NCI-H1417 (cell line): ENCODE data around the gene ULBP3.
"Not testable (repeated sequence)": the region's sequence is repeated elsewhere in the genome, so short reads cannot be mapped to it uniquely, and the experiment has no call there.

Source experiments
- DNase-seq, 3 experiments: peaks; one replicate each; lab custom pipeline; 2025; lab: John Stamatoyannopoulos, UW

The ULBP3 gene

GRCh38 chr6:150076196-150076893 is 7.4 kb upstream of the ULBP3 start:
- no peak for DNase-seq

GRCh38 chr6:150075034-150075421 is 6.1 kb upstream of the ULBP3 start:
- no peak for DNase-seq

GRCh38 chr6:150074396-150075033 is 5.6 kb upstream of the ULBP3 start:
- not testable (repeated sequence) for DNase-seq

GRCh38 chr6:150072201-150072600 is 3.3 kb upstream of the ULBP3 start:
- peak in 1 of 3 experiments; percentile 23 for DNase-seq

GRCh38 chr6:150070236-150070818 is 1.4 kb upstream of the ULBP3 start:
- DNase-seq, result no peak

- peak in 2 of 3 experiments; percentile 83 to 93 for DNase-seq
Measured at GRCh38 chr6:150069706-150070105, 785 bp upstream of the ULBP3 start.

GRCh38 chr6:150068151-150068550 is 770 bp downstream of the ULBP3 start:
- no peak for DNase-seq

- DNase-seq, result no peak
Measured at GRCh38 chr6:150065083-150065482, 3.8 kb downstream of the ULBP3 start.

- no peak for DNase-seq
Measured at GRCh38 chr6:150063640-150064039, 5.3 kb downstream of the ULBP3 start.

- not testable (repeated sequence) for DNase-seq
Measured at GRCh38 chr6:150059973-150060372, 8.9 kb downstream of the ULBP3 start.

- DNase-seq, result no peak
Measured at GRCh38 chr6:150058986-150059385, 9.9 kb downstream of the ULBP3 start.

- no peak for DNase-seq
Measured at GRCh38 chr6:150058231-150058792, 10.6 kb downstream of the ULBP3 start.

- DNase-seq, result no peak
Measured at GRCh38 chr6:150057501-150057951, 11.4 kb downstream of the ULBP3 start.

- DNase-seq, result no peak
Measured at GRCh38 chr6:150056916-150057315, 12.0 kb downstream of the ULBP3 start.

GRCh38 chr6:150056156-150056555 is 12.8 kb downstream of the ULBP3 start:
- no peak for DNase-seq

- DNase-seq, result no peak
Measured at GRCh38 chr6:150055131-150055530, 13.8 kb downstream of the ULBP3 start.

GRCh38 chr6:150053450-150053849 is 15.5 kb downstream of the ULBP3 start:
- no peak for DNase-seq

- DNase-seq, result no peak
Measured at GRCh38 chr6:150050846-150051245, 18.1 kb downstream of the ULBP3 start.

GRCh38 chr6:150048099-150048498 is 20.8 kb downstream of the ULBP3 start:
- DNase-seq, result no peak

- DNase-seq, result no peak
Measured at GRCh38 chr6:150046943-150047342, 22.0 kb downstream of the ULBP3 start.

GRCh38 chr6:150044621-150045145 is 24.2 kb downstream of the ULBP3 start:
- DNase-seq, result peak in 1 of 3 experiments; percentile 9
